ENCODE results near the gene TAX1BP1.
"Not testable (repeated sequence)": the region's sequence is repeated elsewhere in the genome, so short reads cannot be mapped to it uniquely, and the experiment has no call there.

The TAX1BP1 gene

DNA sequence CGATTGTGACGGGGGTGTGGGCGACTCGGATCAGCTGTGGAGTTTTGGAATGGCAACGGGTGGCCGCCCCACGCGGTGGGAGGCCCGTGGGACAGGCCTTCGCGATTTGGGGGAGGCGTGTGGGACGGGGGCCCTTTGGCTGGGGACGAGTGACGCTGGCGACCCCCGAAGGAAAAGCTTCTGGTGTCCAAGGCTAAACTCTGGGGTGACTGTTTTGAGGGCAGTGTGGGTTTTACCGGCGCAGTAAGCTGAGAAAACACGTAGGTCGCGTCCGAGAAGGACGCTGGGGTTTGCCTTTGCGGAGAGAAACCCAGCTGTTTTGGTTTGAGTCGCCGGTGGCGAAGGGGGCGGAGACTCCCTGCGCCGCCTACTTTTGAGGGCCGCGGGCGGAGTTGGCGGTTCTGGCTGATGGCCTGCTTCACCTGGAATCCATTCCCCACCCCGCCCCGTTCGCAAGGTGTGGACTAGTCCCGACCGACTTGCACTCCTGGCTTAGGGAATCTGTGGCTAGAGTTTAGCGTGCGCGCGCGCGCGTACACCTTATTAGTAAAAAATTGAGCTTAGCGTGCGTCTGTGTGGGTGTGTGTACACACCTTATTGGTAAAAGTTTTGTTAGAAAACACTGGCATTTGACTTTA, 606 bp downstream of the TAX1BP1 start:
- no peak for FAIRE-seq

DNA sequence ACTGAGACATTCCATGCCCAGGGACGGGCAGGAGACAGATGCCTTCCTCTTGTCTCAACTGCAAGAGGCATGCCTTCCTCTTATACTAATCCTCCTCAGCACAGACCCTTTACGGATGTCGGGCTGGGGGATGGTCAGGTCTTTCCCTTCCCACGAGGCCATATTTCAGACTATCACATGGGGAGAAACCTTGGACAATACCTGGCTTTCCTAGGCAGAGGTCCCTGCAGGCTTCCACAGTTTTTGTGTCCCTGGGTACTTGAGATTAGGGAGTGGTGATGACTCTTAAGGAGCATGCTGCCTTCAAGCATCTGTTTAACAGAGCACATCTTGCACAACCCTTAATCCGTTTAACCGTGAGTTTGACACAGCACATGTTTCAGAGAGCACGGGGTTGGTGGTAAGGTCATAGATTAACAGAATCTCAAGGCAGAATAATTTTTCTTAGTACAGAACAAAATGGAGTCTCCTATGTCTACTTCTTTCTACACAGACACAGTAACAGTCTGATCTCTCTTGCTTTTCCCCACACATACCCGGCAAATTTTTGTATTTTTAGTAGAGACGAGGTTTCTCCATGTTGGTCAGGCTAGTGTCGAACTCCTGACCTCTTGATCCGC, 2.2 kb downstream of the TAX1BP1 start:
- not testable (repeated sequence) for FAIRE-seq

DNA sequence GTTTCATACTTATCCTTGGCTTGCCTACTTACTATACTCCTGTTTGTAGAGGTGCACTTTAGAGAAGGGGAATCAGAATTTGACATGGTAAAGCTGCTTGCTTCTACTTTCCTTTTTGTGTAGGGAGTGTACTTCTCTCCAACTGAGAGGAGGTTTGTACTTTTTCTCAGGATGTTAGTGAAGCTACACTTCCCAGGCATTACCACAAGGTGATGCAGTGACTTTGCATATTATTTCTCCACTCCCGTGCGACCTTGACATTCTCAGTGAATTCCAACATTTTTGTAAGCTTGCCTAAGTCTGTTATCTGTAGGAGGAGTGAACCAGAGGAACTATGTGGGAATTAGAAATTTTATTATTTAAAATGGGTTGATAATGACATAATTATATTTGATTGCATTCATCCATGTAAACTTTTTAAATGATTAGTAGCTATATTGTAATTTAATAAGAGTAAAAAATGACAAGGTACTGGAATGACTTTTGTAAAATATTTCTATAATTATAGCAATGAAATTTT, 5.2 kb downstream of the TAX1BP1 start:
- FAIRE-seq: no peak

DNA sequence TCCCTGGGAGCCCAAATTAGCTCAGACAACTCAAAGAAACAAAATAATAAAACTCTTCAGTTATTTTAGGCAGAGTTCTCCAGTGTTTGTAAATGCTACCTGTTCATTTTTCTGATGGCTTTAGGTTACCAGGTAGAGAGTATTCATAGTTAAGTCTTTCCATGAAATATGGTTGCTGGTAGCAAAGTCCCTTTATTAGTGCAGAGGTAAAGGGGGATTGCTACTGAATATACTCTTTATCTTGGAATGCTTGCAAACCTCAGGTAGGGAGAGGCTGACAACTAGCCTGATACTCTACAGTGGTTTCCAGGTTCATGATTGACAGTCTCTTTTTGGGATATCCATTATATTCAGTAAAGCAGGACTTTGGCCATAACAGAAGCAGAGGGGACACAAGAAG, 6.5 kb downstream of the TAX1BP1 start:
- FAIRE-seq: no peak

DNA sequence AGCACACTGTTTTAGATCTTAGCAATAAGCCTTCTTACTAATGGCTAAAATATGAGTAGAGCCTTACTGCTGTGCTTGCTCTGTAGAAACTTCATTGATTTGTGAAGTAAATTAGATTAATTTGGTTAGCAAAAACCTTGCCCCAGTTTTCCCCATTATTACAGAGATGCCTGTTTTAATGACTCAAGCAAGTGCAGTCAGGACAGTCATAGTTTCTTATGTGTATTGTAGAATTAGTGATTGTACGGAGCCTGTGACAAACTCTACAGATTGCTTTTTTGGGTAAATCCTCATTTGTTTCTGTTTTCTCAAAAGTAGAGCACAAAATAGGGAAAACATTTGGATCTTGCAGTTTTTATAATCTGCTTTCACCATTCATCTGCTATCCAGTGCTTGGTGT, 7.0 kb downstream of the TAX1BP1 start:
- no peak for FAIRE-seq

DNA sequence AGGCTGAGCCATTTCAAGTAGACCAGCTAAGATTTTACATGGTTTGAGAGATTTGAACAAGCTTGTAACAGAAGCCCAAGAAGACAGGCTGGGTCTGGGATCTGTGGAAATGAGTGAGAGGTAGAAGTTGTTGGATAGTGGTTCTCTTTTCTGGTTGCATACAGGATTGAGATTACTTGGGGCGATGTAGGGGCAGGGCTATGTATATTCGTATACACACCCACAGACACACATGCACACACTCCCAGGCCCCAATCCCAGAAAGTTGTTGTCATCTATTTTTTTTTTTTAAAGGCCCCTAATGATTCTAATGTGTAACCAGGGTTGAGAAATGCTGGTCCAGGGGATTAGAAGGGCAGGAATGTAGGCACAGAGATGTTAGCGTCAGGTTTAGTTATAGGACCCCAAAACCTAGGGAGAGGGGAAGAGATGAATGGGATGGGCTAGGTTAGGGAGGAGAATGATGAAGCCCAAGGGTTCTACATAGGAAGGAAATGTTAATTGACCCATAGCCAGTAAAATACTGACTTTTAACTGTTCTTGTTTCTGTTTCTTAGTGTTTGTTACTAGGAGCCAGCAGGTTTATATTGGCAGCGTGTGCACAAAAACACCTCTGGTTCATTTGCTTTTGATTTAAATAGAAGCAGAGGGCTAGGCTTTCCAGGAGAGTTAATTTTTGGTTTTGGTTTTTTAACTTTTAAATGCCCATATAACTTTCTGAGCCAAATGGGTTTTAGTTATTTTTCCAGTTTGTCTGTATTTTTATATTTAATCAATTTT, 7.8 kb downstream of the TAX1BP1 start:
- no peak for FAIRE-seq

DNA sequence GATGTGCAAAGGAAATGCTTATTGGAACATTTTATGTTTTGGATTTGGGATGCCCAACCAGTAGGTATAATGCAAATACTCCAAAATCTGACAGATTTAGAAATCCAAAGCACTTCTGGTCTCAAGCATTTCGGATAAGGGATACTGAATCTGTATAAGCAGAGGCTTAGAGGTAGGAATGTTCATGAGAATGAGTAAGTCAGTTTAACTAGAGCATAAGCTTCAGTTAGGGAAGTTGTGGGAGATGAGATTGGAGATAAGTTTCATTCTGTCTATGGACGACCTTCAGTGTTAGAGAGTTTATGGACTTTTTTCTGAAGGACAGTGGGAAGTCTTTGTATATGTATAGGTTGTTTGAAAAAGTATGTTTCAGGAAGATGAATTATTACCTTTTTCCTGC, 10.4 kb downstream of the TAX1BP1 start:
- no peak for FAIRE-seq

DNA sequence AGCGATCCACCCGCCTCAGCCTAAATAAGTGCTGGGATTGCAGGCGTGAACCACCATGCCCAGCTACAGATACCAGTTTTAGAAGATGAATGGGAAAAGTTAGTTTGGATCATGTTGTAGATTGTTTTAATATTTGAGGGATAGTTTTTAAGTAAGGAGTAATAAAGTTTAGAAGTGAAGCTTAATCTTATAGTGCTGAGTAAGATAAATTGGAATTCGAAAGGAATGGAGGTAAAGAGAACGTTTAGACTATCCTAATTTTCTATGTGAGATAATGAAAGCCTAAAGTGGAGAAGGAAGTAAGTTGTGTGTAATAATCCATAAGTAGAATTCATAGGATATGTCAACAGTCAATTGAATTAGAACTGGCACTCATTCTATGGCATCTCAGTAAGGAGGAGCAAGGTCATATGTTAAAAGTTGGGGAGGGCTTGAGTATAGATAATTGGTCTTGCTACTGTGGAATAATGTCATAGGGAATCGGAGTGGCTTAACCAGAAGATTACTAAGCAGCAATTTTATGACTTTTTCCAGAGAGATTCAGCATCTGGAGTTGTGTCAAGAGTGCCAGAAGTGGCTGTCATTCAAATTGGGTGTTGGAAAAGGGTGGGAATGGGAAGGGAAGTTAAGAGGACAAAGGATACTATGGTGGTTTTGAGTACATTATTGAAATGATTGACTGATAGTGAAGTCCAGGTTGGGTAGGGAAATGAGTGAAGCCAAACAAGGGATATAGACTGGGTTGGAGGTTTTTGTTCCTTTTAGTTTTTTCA, 12.1 kb downstream of the TAX1BP1 start:
- no peak for FAIRE-seq

DNA sequence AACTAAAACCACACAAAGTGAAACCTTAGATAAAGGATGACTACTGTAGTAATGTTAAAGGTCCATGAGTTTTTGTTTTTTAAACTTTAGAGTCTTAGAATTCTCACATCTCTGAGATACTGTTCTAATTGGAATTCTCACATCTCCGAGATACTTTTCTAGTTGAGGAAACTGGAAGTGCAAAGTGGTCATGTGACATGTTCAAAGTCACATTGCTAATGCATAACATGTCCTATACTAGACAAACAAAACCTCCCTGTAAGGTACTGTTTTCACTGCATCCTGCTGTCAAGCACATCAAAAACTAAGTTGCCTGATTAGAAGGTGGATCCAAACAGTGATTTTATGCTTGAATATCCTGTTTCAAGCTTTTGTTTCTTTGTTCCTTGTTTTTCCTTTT, 13.9 kb downstream of the TAX1BP1 start:
- FAIRE-seq: no peak

DNA sequence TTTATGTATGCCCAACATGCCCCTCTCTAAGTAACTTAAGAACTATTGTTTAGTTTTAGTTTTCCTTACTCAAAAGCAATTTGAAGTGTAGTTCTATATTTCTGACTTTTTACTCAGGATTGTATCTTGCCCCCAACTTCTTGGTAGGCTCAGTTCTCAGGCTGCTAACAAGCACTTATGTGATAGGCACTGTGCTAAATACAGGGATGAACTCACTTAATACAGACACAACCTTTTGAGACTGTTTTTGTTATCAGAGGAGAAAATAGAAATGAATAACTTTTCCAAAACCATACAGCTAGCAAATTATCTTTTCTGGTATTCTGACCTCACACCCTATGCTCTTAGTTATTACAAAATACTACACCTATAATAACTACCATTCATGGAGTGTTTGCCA, 16.3 kb downstream of the TAX1BP1 start:
- no peak for FAIRE-seq

DNA sequence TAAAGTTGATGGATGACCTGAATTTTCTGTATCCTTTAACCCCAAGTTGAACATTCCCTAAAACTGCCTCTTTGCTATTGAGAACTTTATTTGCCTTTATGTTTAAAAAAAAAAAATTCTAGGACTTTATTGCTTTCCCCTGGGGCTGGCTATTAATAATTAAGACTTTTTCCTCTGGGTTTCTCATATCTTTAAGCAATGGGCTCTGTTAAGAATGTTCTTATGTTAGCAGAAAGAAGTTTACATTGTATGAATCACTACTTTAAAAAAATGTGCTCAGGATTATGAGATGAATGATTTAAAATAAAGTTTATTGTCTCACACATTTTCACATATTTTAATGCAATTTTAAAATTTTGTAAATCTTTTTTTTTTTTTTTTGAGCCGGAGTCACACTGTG, 19.5 kb downstream of the TAX1BP1 start:
- FAIRE-seq: no peak

DNA sequence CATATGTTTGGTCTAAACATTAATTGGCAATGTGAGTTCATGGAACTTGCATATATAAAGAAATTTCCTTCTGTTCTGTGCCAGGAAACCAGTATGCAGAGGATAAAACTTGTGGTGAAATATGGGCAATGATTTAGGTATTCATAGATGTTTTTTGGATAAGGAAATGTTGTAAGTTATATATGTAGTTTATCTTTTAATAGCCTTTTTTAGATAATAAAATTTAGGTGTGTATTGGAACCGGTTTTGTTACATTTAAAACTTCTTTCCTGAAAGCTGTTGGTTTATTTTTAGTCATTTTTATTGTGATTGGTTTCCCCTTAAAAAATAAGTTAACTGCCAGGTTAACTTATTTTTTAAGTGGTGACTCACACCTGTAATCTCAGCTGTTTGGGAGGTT, 22.1 kb downstream of the TAX1BP1 start:
- no peak for FAIRE-seq

DNA sequence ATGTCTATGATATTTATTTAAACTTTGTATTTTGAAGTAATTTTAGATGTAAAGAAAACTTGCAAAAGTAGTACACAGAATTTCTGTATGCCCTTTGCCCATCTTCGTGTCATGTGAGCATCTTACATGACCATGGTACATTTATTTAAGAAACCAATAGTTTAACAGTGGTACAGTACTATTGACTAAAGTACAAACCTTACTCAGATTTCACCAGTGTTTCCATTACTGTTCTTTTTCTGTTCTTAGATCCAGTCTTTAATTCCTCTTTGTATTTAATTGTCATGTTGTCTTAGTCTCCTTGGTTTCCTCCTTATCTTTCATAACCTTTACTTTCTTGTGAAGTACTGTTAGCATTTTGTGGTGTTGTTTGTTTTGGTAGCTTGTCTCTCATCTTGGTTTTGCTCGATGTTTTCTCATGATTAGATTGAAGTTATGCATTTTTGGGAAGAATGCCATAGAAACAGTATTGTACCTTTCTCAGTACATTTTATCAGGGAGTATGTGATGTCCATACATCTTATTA, 24.1 kb downstream of the TAX1BP1 start:
- FAIRE-seq: no peak

DNA sequence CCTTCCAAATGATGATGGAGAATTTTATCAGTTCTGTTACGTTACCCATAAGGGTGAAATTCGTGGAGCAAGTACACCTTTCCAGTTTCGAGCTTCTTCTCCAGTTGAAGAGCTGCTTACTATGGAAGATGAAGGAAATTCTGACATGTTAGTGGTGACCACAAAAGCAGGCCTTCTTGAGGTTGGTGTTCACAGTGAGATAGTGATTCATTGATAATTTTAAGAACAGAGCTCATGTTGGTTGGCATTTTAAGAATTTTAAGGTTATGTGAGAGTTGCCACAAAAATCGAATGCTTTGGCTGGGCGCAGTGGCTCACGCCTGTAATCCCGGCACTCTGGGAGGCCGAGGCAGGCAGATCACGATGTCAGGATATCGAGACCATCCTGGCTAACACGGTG, 25.9 kb downstream of the TAX1BP1 start:
- FAIRE-seq: no peak

DNA sequence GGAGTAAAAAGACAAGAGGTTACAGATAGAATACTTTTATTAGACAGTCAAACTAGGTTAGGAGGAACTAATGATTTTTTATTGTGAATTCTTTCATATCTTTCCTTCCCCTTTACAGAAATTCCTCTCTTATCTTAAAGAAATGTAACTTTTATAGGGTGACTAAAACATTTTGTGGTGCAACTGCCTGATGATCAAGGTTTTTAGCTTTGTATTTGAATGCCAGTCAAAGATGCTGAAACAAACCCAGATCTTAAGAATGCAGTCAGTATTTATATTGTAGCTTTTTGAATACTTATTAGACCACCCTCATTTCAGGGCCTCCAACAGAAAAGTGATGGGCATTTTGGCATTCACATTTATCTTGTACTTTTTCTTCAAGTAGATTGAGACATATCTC, 27.4 kb downstream of the TAX1BP1 start:
- FAIRE-seq: no peak

DNA sequence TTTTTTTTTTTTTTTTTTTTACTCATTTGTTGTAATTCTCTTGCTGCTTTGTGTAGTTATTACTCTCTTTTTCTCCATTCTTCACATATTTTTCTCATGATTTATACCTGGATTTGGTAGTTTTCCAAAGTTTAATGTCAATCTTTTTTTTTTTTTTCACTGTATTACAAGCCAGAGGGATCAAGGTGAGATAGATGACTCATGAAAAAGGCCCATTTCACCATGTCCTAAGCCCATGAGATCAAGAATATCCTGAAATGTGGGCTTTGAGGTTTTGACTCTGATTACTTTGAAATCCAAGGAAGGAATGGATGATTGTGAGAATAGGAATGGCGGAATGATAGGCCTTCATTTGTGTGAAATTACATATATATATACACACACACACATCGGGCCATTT, 31.1 kb downstream of the TAX1BP1 start:
- no peak for FAIRE-seq

DNA sequence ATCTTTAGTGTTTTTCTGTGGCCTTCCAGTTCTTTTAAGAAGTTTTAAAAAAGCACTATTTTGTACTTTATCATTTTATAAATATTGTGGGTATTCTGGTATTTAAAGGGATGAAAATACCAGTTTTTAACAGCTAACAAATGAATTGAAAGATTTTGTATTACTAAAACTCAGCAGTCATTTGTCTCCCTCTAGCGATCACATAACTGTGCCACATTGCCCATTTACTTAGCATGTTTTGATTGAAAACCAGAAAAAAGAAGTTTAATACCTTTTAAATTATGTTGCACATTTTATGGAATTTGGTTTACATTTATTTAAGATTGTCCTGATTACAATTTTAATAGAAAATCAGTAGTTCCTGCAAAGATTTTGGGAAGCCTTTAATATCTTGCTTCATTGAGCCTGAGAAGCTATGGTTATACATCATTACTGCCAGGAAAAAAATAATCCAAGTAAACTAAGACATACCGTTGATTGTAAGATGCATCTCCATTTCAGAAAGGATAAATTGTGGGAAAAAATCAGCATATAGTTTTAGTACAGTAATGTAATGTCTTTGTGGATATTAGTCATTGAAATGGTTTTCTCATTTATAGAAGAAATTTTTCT, 34.9 kb downstream of the TAX1BP1 start:
- FAIRE-seq: peak; percentile 93

DNA sequence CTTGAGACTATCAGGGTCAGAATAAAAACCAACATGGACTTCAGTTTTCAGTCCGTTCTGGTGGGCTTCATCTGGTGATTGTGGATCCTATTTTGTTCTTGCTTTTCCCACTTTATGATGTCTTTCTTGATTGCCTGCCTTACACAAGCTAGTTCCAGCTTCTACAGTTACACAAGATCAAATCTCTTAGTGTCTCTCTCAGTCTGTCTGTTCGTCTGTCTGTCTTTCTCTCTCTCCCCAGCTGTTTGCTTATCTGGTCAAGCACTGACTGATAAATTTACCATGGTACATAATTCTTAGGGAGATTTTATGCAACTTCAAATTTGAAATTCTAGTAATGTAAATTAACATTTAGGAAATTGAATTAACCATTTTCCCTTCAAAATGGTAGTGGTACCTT, 35.8 kb downstream of the TAX1BP1 start:
- FAIRE-seq: no peak

DNA sequence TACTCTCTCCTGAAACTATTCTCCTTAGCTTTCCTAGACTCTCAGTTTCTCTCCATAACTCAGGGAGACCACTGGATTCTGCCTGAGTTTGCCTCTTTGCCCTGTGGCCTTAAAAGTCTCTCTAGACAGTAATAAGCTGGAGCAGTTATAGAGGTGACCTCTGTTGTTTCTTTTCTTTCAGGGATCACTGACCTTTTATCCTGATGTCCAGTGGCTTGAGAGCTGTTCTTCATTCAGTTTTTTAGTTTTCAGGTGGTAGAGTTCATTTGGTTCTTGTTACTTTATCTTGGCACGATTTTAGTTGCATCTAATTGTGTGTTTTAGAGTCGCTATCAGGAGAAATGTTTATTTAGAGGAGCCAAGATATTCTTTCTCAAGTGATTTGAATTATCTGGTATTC, 37.7 kb downstream of the TAX1BP1 start:
- FAIRE-seq: no peak

DNA sequence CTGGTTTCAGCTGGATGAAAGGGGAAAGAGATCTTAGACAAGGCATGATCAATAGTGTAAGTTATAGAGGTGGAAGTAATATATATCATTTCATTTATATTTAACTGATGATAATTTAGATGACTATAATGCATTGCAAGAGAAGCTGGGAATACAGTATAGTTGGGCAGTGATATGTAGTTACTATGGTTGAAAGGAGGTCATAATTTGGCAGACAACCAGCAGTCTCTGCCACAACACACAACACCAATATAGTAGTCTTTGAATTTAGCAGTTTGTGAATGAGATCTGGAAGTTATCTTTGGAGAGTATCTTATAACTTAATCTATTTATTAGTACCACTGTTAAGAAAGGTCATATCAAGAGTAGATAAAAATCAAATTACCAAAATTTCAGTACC, 39.9 kb downstream of the TAX1BP1 start:
- peak; percentile 23 for FAIRE-seq

DNA sequence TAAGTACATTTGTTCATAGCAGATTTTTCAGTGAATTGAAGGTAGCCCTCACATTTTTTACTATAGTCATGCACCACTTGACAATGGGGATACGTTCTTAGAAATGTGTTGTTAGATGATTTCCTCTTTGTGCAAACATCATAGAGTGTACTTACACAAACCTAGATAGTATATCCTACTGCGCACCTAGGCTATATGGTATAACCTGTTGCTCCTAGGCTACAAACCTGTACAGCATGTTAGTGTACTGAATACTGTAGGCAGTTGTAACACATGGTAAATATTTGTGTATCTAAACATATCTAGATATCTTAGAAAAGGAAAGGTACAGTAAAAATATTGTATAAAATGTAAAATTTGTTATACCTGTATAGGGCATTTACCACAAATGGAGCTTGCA, 41.2 kb downstream of the TAX1BP1 start:
- FAIRE-seq: no peak

DNA sequence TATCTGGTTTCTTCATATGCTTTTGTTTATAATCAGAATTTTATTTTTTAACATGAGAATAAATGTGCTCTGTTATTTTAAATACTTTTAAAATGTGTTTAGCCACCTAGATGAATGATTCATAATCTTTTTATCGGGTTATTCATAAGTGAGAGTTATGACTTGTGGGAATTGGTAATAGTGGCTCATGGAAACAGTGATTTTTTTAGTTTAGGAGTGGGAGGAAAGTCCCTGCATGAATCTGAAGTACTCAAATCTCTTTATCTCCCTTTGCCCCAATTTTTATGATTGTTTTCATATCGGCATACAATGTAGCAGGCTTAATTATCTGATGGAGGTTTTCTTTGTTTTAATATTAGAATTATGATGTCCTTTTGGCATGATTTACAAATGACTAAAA, 42.9 kb downstream of the TAX1BP1 start:
- FAIRE-seq: no peak
